ENCODE results near the gene ASB6. TPM values are rescaled to one million over a fixed set of nuclear protein-coding genes. Genes with fewer than 3 reads are reported as not detected.
A peak's percentile ranks its signal among the peaks of the same experiment; 100 is the strongest.
"Not testable (repeated sequence)": the region's sequence is repeated elsewhere in the genome, so short reads cannot be mapped to it uniquely, and the experiment has no call there.

Gene ASB6
- total and polyA plus RNA-seq, 7 donors: 8.4 to 20.8 (median 9.7) TPM

- 64 to 68% methylated on average over 5 of the region's 5 CpGs for WGBS, 2 donors
- H3K27ac ChIP-seq: peak overlapping the region in 2 of 4 donors; percentile 25 to 91
These were observed 46.6 kb downstream of the ASB6 start for GRCh38 chr9:129595311-129595741.

GRCh38 chr9:129594632-129595031 lies 47.3 kb downstream of the ASB6 start:
- intact Hi-C loops (cut with DNase I): no loop called here
- Histone ChIP-seq H3K27me3 (no peaks in the 10 kb centered on the region), H3K27ac (no peak overlapping the region), H3K4me1 (peaks cover 0 to 23% (median 22%) of the 10 kb centered on the region in 4 donors), H3K36me3 (no peaks in the 10 kb centered on the region), H3K9me3 (no peaks in the 10 kb centered on the region), H3K4me3 (no peak overlapping the region)
- DNase-seq: no peak
- TF ChIP-seq POLR2AphosphoS5 (IDR thresholded peaks at IDR 0.05): no peak
- TF ChIP-seq POLR2A (IDR thresholded peaks at IDR 0.05): no peak
- no peak for TF ChIP-seq EP300 (IDR thresholded peaks at IDR 0.05)
- TF ChIP-seq CTCF (IDR thresholded peaks at IDR 0.05): no peak
- WGBS, 2 donors: 62 to 74% methylated on average over 7 of the region's 7 CpGs

More at GRCh38 chr9:129595311-129595741, 46.6 kb downstream of the ASB6 start:
- no peaks in the 10 kb centered on the region for H3K36me3 ChIP-seq
- no peaks in the 10 kb centered on the region for H3K27me3 ChIP-seq
- no peaks in the 10 kb centered on the region for H3K9me3 ChIP-seq
- peaks cover 0 to 23% (median 22%) of the 10 kb centered on the region in 4 donors for H3K4me1 ChIP-seq
- intact Hi-C loops (cut with DNase I): no loop called here
- no peak overlapping the region for H3K4me3 ChIP-seq
- no peak for DNase-seq
- no peak for TF ChIP-seq POLR2AphosphoS5 (IDR thresholded peaks at IDR 0.05)
- TF ChIP-seq EP300 (IDR thresholded peaks at IDR 0.05): no peak
- TF ChIP-seq CTCF (IDR thresholded peaks at IDR 0.05): no peak
- no peak for TF ChIP-seq POLR2A (IDR thresholded peaks at IDR 0.05)

GRCh38 chr9:129592790-129593189 lies 49.2 kb downstream of the ASB6 start:
- H3K36me3 ChIP-seq; intact Hi-C loops (cut with DNase I); H3K4me3 ChIP-seq; H3K9me3 ChIP-seq; H3K27me3 ChIP-seq; DNase-seq; H3K27ac ChIP-seq: not testable (repeated sequence)
- H3K4me1 ChIP-seq: peaks cover 0 to 17% (median 16%) of the 10 kb centered on the region in 4 donors
- WGBS, 2 donors: 87 to 88% methylated on average over 10 of the region's 10 CpGs

- no peaks in the 10 kb centered on the region for H3K36me3 ChIP-seq
- no peak overlapping the region for H3K27ac ChIP-seq
- TF ChIP-seq POLR2A (IDR thresholded peaks at IDR 0.05): no peak
- TF ChIP-seq POLR2AphosphoS5 (IDR thresholded peaks at IDR 0.05): no peak
- no peak for TF ChIP-seq EP300 (IDR thresholded peaks at IDR 0.05)
- TF ChIP-seq CTCF (IDR thresholded peaks at IDR 0.05): no peak
- intact Hi-C loops (cut with DNase I): no loop called here
- H3K4me1 ChIP-seq: peaks cover 0 to 8% (median 7%) of the 10 kb centered on the region in 4 donors
- H3K9me3 ChIP-seq: no peaks in the 10 kb centered on the region
- no peak overlapping the region for H3K4me3 ChIP-seq
- WGBS, 2 donors: 84 to 86% methylated on average over 5 of the region's 5 CpGs
- no peak for DNase-seq
- no peaks in the 10 kb centered on the region for H3K27me3 ChIP-seq
These were observed 50.0 kb downstream of the ASB6 start for GRCh38 chr9:129591916-129592315.

- Histone ChIP-seq H3K27me3 (no peaks in the 10 kb centered on the region), H3K9me3 (no peaks in the 10 kb centered on the region), H3K27ac (no peak overlapping the region), H3K4me3 (no peak overlapping the region), H3K4me1 (no peaks in the 10 kb centered on the region), H3K36me3 (no peaks in the 10 kb centered on the region)
- DNase-seq: no peak
- 82 to 92% methylated on average over 6 of the region's 6 CpGs for WGBS, 2 donors
- TF ChIP-seq POLR2AphosphoS5 (IDR thresholded peaks at IDR 0.05): no peak
- no peak for TF ChIP-seq EP300 (IDR thresholded peaks at IDR 0.05)
- TF ChIP-seq POLR2A (IDR thresholded peaks at IDR 0.05): no peak
- no peak for TF ChIP-seq CTCF (IDR thresholded peaks at IDR 0.05)
- intact Hi-C loops (cut with DNase I): no loop called here
These were observed 51.5 kb downstream of the ASB6 start for GRCh38 chr9:129590466-129590865.

Data from sigmoid colon (tissue), 7 donors.